WI38 (cell line): ENCODE data around the gene LRCH1.

Experiments used
- H3K4me3 ChIP-seq: 2 replicates; pipeline ENCODE4 v1.5.1; 2011; ENCODE audit warnings: low read depth, mild to moderate bottlenecking, control low read depth, low read length
- CTCF ChIP-seq: IDR thresholded peaks from 2 replicates; pipeline ENCODE4 v1.5.1; 2012; ENCODE audit warnings: low read depth, mild to moderate bottlenecking, control low read depth, low read length

LRCH1 gene

GRCh38 chr13:46605825-46606554, 53.0 kb downstream of the LRCH1 start:
- no peak for TF ChIP-seq CTCF
- H3K4me3 ChIP-seq: no peak overlapping the region

GRCh38 chr13:46606970-46607369, 54.0 kb downstream of the LRCH1 start:
- no peak for TF ChIP-seq CTCF
- no peak overlapping the region for H3K4me3 ChIP-seq

GRCh38 chr13:46607768-46608564, 55.0 kb downstream of the LRCH1 start:
- H3K4me3 ChIP-seq: no peak overlapping the region
- no peak for TF ChIP-seq CTCF

GRCh38 chr13:46609052-46609451, 56.1 kb downstream of the LRCH1 start:
- H3K4me3 ChIP-seq: no peak overlapping the region
- no peak for TF ChIP-seq CTCF

- TF ChIP-seq CTCF: no peak
- no peak overlapping the region for H3K4me3 ChIP-seq
These were observed 56.8 kb downstream of the LRCH1 start for GRCh38 chr13:46609726-46610125.

GRCh38 chr13:46612267-46612666, 59.3 kb downstream of the LRCH1 start:
- TF ChIP-seq CTCF: no peak
- no peak overlapping the region for H3K4me3 ChIP-seq

GRCh38 chr13:46613409-46614049, 60.6 kb downstream of the LRCH1 start:
- TF ChIP-seq CTCF: no peak
- H3K4me3 ChIP-seq: no peak overlapping the region
